ENCODE data around the gene IRF2BP2.

DNA sequence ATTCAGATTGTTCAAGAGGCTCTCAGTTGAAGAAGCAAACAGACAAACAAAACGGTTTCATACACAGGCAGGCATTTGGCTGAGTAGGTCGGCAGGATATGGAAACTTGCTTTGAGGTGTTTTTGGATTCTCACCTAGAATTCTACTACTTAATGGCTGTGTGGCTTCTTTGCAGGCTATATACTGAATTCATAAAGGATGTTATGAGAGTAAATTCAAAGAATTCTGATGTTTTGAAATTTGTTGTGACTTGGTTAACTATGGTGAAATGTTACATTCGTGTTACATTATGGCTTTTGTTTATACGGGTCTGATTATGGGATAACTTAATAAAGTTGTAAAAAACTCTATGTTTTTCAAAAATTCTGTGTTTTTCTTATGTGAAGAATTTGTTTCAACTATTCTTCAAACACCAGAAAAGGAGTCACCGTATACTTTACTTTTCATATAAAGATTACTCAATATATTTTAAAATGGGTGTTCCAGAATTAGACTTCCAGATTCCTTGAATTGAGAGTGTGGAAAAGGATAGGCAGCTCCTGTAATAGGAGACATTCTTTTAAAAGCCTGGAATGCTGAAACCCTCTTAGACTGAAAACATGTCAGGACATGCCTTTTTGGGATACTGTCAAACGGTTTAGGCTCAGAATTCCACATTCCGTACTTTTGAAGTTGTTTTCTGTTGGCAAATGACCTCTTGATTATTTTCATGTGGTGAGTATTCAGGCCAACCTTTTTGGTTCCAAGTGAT is 8.2 kb upstream of the IRF2BP2 start:
- TF ChIP-seq POLR2AphosphoS5 (IDR thresholded peaks at IDR 0.05; ENCODE audit: borderline replicate concordance, low read depth, low read length) (no peak), EZH2 (IDR thresholded peaks at IDR 0.05) (no peak)

Measured in SK-N-MC (cell line).